CD14-positive monocyte (primary cell): ENCODE measurements around the gene WDPCP. TPM values are rescaled to one million over a fixed set of nuclear protein-coding genes. Genes with fewer than 3 reads are reported as not detected.

Experiments
- DNase-seq, 3 donors: peaks; one replicate each; pipeline ENCODE4 v3.0.0-alpha.2; 2011 to 2022
- H2AFZ ChIP-seq: 2 replicates; pipeline ENCODE4 v1.6.0; 2012; ENCODE audit warnings: mild to moderate bottlenecking, low read depth, low read length, inconsistent platforms; ENCODE audit not compliant: insufficient read depth, poor library complexity, severe bottlenecking
- H3K27ac ChIP-seq, 2 donors: 1 replicate in 1 of 2; 2 replicates in 1 of 2; pipeline ENCODE4 v1.5.1; 2012 to 2013; ENCODE audit warnings: low read length in 2 of 2, control low read depth in 1 of 2, inconsistent platforms in 1 of 2, low read depth in 1 of 2, mild to moderate bottlenecking in 1 of 2
- H3K27me3 ChIP-seq, 2 donors: one replicate each; pipeline versions ENCODE4 v1.6.0 to v1.6.1; 2011 to 2013; ENCODE audit warnings: low read length in 2 of 2; ENCODE audit not compliant: control insufficient read depth in 2 of 2, insufficient read depth in 2 of 2
- H3K36me3 ChIP-seq, 2 donors: replicated peaks in 1 of 2; 1 replicate in 1 of 2; 2 replicates in 1 of 2; pipeline versions ENCODE4 v1.5.1 to v1.6.1; 2012 to 2013; ENCODE audit warnings: low read length in 2 of 2, control low read depth in 1 of 2, inconsistent platforms in 1 of 2, mild to moderate bottlenecking in 1 of 2; ENCODE audit not compliant: insufficient read depth in 2 of 2, control insufficient read depth in 1 of 2
- H3K4me1 ChIP-seq, 2 donors: 1 replicate in 1 of 2; 2 replicates in 1 of 2; pipeline versions ENCODE4 v1.5.1 to v1.6.1; 2012 to 2013; ENCODE audit warnings: low read length in 2 of 2, control low read depth in 1 of 2, inconsistent platforms in 1 of 2, mild to moderate bottlenecking in 1 of 2, moderate library complexity in 1 of 2; ENCODE audit not compliant: insufficient read depth in 2 of 2, control insufficient read depth in 1 of 2
- H3K4me2 ChIP-seq: replicated peaks from 2 replicates; pipeline ENCODE3; 2012; ENCODE audit warnings: low read length, moderate library complexity, mild to moderate bottlenecking; ENCODE audit not compliant: poor library complexity, severe bottlenecking; ENCODE audit errors: extremely low read depth
- H3K4me3 ChIP-seq, 3 experiments: fragments of 200-600 bp in 1 of 3; sonication (generic) in 1 of 3; replicated peaks in 1 of 3; 1 replicate in 2 of 3; 2 replicates in 1 of 3; pipeline ENCODE4 v1.5.1; 2011 to 2013; ENCODE audit warnings: low read length in 3 of 3, mild to moderate bottlenecking in 3 of 3, control low read depth in 2 of 3, low read depth in 2 of 3, inconsistent platforms in 1 of 3, moderate library complexity in 1 of 3
- H3K79me2 ChIP-seq: 2 replicates; pipeline ENCODE4 v1.6.0; 2012; ENCODE audit warnings: mild to moderate bottlenecking, control low read depth, inconsistent platforms, low read length, moderate library complexity; ENCODE audit not compliant: insufficient read depth
- H3K9ac ChIP-seq: 2 replicates; pipeline ENCODE4 v1.6.0; 2017; ENCODE audit warnings: low read length, mild to moderate bottlenecking; ENCODE audit not compliant: insufficient read depth, poor library complexity, severe bottlenecking
- H3K9me3 ChIP-seq, 2 donors: replicated peaks in 1 of 2; 1 replicate in 1 of 2; 2 replicates in 1 of 2; pipeline versions ENCODE4 v1.5.1 to v1.6.1; 2012 to 2013; ENCODE audit warnings: low read length in 2 of 2, control low read depth in 1 of 2; ENCODE audit not compliant: control insufficient read depth in 1 of 2, insufficient read depth in 1 of 2
- H4K20me1 ChIP-seq: 2 replicates; pipeline ENCODE4 v1.6.0; 2012; ENCODE audit warnings: mild to moderate bottlenecking, low read length, control low read depth, moderate library complexity; ENCODE audit not compliant: insufficient read depth
- H3K27ac Mint-ChIP-seq, 7 donors: one replicate each; pipeline ENCODE4 v1.8.0; 2020; ENCODE audit warnings: mild to moderate bottlenecking in 7 of 7, mixed read lengths in 7 of 7, moderate library complexity in 6 of 7, inconsistent platforms in 2 of 7
- H3K27me3 Mint-ChIP-seq, 3 donors: one replicate each; pipeline ENCODE4 v1.8.0; 2021 to 2022; ENCODE audit warnings: low read depth in 3 of 3, mild to moderate bottlenecking in 3 of 3, mixed read lengths in 3 of 3, moderate library complexity in 3 of 3, inconsistent platforms in 1 of 3
- H3K36me3 Mint-ChIP-seq, 2 donors: one replicate each; pipeline ENCODE4 v1.8.0; 2020; ENCODE audit warnings: mixed read lengths in 2 of 2, inconsistent platforms in 1 of 2, mild to moderate bottlenecking in 1 of 2
- H3K4me1 Mint-ChIP-seq: one replicate; pipeline ENCODE4 v1.8.0; 2020; ENCODE audit warnings: mild to moderate bottlenecking, mixed read lengths
- H3K4me3 Mint-ChIP-seq, 2 donors: one replicate each; pipeline ENCODE4 v1.8.0; 2020; ENCODE audit warnings: mild to moderate bottlenecking in 2 of 2, mixed read lengths in 2 of 2, moderate library complexity in 1 of 2
- H3K9me3 Mint-ChIP-seq, 7 donors: one replicate each; pipeline ENCODE4 v1.8.0; 2020 to 2022; ENCODE audit warnings: mixed read lengths in 7 of 7, mild to moderate bottlenecking in 6 of 7, moderate library complexity in 6 of 7, inconsistent platforms in 2 of 7
- CTCF ChIP-seq: fragments of 200-600 bp; IDR thresholded peaks from one replicate; pipeline ENCODE4 v1.8.0; 2022; ENCODE audit warnings: antibody characterized with exemption, mild to moderate bottlenecking
- WGBS: methylation state at CpG from one replicate; pipeline ENCODE4 v1.1.5; 2013; ENCODE audit warnings: missing lambda C conversion rate; ENCODE audit not compliant: insufficient coverage; 5-methylcytosine and 5-hydroxymethylcytosine counted together
- intact Hi-C, 2 donors: fragments of 100-400 bp; cut with micrococcal nuclease; formaldehyde crosslinking; loops; one replicate each; pipeline versions ENCODE4 v1.15.0 to v1.15.1; 2023
- polyA plus RNA-seq, 3 donors: library from polyadenylated mRNA; depleted of rRNA in 1 of 3; unstranded in 2 of 3; stranded (reverse) in 1 of 3; fragments of 300-500 nt in 2 of 3; fragments of >200 nt in 1 of 3; fragmentation: Illumina TruSeq in 2 of 3; gene quantifications; 1 replicate in 2 of 3; 2 replicates in 1 of 3; pipeline ENCODE4 v1.2.3, GENCODE V29; 2012 to 2021

The WDPCP gene
- polyA plus RNA-seq, 3 donors = 3.3 to 5.2 (median 3.7) TPM

GRCh38 chr2:63446658-63447057, 141.6 kb downstream of the WDPCP start:
- Mint-ChIP-seq H3K9me3 (peaks cover 0 to 4% (median 2%) of the 10 kb centered on the region in 7 donors), H3K27me3 (peaks cover 0 to 1% (median 0%) of the 10 kb centered on the region in 3 donors), H3K4me1 (peaks cover 4% of the 10 kb centered on the region), H3K36me3 (peaks cover 5 to 7% of the 10 kb centered on the region in 2 donors), H3K4me3 (no peak overlapping the region), H3K27ac (no peak overlapping the region)
- no peaks in the 10 kb centered on the region for H3K4me1 ChIP-seq
- no peak overlapping the region for H3K4me3 ChIP-seq
- no peaks in the 10 kb centered on the region for H3K27me3 ChIP-seq
- no peaks in the 10 kb centered on the region for H3K36me3 ChIP-seq
- no peak for DNase-seq
- no peaks in the 10 kb centered on the region for H3K79me2 ChIP-seq
- H3K9ac ChIP-seq = no peak overlapping the region
- peaks cover 0 to 8% of the 10 kb centered on the region in 2 donors for H3K9me3 ChIP-seq
- intact Hi-C loops = no loop called here
- no peak overlapping the region for H3K27ac ChIP-seq
- H4K20me1 ChIP-seq = no peaks in the 10 kb centered on the region
- no peak overlapping the region for H3K4me2 ChIP-seq
- no peak overlapping the region for H2AFZ ChIP-seq
- TF ChIP-seq CTCF = no peak
- WGBS = no CpG with 5 or more reads among the region's 1 CpG

GRCh38 chr2:63444565-63445288, 143.6 kb downstream of the WDPCP start:
- no CpG with 5 or more reads among the region's 6 CpGs for WGBS
- no peaks in the 10 kb centered on the region for H3K36me3 ChIP-seq
- no peak overlapping the region for H3K9ac ChIP-seq
- H3K79me2 ChIP-seq = no peaks in the 10 kb centered on the region
- no peak for DNase-seq
- H3K4me1 Mint-ChIP-seq = no peaks in the 10 kb centered on the region
- no peak overlapping the region for H3K4me3 Mint-ChIP-seq
- no peak overlapping the region for H3K4me2 ChIP-seq
- H3K27ac Mint-ChIP-seq = no peak overlapping the region
- H3K9me3 ChIP-seq = peaks cover 0 to 3% of the 10 kb centered on the region in 2 donors
- H3K36me3 Mint-ChIP-seq = peaks cover 2 to 5% of the 10 kb centered on the region in 2 donors
- no peaks in the 10 kb centered on the region for H3K4me1 ChIP-seq
- intact Hi-C loops = no loop called here
- H3K4me3 ChIP-seq = no peak overlapping the region
- TF ChIP-seq CTCF = no peak
- no peaks in the 10 kb centered on the region for H4K20me1 ChIP-seq
- no peaks in the 10 kb centered on the region for H3K27me3 Mint-ChIP-seq
- H3K27ac ChIP-seq = no peak overlapping the region
- no peak overlapping the region for H2AFZ ChIP-seq
- no peaks in the 10 kb centered on the region for H3K27me3 ChIP-seq
- H3K9me3 Mint-ChIP-seq = peaks cover 0 to 2% (median 0%) of the 10 kb centered on the region in 7 donors
